Raji (cell line): Measurements from ENCODE around the gene PRR15L.

ENCODE experiments used
- POLR2A ChIP-seq: IDR thresholded peaks from 2 replicates; pipeline ENCODE4 v1.6.1; 2011; ENCODE audit warnings: low read depth, low read length, control low read depth; ENCODE audit not compliant: insufficient read depth

PRR15L gene

DNA sequence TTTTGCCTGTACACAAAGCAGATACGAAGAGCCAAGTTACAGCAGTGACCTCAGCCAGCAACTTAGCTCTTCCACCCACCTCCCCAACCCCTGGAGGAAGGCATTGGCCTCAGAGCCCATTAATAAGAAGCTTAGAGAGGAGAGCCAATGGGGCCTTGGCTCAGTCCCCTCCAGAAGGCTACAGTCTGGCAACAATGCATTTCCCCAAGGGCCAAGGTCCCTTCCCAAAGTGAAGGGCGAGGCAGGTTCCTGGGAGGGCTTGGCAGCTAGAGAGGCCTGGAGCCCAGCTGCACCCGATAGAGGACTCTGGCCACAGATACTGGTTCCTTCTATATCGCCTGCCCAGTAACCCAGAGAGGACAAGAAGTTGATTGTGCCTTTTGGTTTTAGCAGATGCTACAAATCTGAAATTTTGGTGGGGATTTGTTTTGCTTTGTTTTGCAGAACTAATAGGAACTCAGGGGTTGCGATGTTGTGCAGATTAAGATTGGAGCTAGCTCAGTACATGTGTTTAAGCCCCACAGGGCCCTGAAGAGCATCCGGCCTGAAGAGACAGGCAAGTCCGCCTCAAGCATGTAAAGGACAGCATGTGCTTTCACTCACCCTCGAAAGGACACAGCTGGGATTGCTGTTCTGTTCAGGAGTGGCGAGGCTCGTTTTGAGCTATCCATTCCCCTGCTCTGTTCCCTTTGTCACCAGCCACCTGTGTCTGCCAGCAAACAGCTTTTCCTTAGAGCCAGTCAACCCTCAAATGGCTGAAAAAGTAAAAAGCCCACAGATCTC, 28.3 kb downstream of the PRR15L start:
- no peak for TF ChIP-seq POLR2A

DNA sequence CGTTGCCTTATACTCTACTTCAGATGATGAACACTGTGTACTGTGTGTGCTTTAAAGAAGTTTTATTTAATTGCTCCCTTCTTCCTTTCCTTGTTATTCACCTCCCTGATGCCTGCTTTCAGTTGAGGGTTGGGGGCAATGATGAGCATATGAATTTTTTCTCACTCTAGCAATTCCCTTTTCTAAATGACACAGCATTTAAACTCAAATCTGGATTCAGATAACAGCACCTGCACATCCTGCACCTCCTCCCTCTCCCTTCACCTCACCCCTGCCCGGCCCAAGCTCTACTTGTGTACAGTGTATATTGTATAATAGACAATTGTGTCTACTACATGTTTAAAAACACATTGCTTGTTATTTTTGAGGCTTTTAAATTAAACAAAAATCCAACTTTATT, 29.3 kb downstream of the PRR15L start:
- TF ChIP-seq POLR2A, result no peak

DNA sequence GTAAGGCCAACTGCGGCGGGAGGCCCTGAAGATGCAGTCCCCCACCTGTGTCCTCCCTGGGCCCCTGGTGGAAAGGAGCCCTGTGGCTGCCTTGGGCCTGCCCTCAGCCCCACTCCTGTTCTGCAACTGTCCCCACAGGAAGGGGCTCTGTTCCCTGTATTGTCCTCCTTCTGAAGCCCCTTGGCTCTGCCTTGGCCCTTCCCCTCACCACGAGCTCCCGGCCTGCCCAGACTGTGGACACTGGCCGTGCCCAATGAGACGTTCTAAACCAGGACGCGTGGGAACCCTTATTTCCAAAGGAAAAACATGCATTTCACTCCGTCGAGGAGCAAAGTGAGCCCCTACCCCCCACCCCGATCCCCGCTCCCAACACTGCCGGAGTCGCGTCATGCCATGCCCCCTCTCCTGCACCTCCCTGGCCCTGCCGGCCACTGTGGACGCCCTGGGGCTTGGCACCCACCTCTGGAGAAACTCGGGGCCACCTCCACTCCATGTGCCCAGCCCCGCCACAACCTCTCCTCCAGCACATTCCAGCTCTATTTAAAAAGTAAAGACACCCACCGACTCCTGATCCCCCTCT, 29.8 kb downstream of the PRR15L start:
- no peak for TF ChIP-seq POLR2A

DNA sequence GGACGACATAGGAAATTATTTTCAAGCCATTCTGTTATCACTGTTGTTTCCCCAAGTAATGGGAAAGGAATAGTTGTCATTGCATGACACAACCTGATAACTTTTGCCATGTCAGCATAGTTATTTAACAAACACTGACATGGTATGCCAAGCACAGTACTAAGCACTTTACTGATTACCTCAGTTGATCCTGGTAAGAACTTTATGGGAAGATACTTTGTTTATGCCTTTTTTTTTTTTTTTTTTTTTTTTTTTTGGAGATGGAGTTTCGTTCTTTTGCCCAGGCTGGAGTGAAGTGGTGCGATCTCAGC, 32.0 kb downstream of the PRR15L start:
- TF ChIP-seq POLR2A, result no peak

DNA sequence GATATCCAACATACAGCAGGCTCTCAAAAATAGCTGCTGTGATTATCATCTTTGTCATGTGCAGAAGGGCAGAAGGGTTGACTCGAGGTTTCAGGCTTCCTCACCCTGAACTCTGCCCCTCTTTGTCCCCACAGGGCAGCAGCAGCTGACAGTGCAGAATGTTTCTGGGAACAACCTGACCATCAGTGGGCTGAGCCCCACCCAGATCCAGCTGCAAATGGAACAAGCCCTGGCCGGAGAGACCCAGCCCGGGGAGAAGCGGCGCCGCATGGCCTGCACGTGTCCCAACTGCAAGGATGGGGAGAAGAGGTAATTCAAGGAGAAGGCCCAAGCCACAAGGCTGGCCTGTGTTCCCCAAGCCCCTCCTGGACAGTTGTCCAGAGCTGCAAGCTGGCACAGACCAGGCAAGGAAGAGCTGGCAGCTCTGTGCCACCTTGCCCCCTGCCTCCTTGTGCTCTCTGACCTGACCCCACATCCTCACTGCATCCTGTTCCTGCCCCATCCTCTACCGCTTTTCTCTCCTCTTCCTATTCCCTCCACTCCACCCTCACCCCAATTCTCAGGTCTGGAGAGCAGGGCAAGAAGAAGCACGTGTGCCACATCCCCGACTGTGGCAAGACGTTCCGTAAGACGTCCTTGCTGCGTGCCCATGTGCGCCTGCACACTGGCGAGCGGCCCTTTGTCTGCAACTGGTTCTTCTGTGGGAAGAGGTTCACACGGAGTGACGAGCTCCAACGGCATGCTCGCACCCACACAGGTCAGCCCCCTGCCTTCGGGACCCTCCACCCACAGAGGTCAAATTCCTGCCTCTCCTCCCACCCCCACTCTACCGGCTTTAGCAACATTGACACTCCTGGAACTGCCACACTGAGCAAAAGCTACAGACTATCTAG, 32.7 kb downstream of the PRR15L start:
- TF ChIP-seq POLR2A, result no peak

DNA sequence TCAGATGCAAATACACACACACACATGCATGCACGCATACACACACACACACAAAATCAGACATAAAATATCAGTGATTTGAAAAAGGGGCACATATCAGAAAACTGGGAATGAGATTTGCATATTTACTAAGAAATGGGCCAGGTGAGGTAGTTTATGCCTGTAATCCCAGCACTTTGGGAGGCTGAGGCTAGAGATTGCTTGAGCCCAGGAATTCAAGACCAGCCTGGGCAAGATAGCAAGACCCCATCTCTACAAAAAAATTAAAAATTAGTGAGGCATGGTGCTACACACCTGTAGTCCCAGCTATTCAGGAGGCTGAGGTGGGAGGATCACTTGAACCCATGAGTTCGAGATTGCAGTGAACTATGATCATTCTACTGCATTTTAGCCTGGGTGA, 38.7 kb downstream of the PRR15L start:
- no peak for TF ChIP-seq POLR2A

DNA sequence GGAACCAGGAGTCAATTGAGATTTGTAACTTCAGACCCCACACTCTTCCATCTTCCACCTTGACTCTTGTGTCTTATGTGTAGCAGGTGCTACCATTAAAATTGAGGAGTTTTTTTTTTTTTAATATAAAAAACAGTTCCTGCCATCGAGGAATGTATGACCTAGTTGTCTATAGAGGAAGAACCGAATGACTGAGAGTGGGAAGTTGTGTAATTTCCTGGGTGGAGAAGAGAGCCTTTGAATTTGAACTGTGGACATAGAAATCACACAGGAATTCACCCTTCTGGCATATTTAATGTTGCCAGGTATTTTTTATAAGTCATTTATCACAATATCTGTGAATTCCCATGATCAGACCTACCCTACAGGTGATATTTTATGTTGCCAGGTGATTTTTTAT, 39.7 kb downstream of the PRR15L start:
- no peak for TF ChIP-seq POLR2A

DNA sequence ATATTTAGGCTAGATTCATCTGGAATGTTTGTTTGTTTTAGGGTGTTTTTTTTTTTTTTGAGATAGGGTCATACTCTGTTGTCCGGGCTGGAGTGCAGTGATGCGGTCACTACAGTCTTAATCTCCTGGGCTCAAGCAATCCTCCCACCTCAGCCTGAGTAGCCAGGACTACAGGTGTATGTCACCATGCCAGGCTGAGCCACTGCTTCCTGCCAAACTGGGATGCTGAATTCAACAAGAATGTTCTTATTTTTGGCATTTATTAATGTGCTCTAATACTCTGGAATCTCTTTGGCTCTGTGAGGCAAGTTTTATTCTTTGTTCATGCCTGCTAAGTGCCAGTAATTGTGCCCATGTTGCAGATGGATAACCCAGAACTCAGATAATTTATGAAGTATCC, 40.1 kb downstream of the PRR15L start:
- no peak for TF ChIP-seq POLR2A

DNA sequence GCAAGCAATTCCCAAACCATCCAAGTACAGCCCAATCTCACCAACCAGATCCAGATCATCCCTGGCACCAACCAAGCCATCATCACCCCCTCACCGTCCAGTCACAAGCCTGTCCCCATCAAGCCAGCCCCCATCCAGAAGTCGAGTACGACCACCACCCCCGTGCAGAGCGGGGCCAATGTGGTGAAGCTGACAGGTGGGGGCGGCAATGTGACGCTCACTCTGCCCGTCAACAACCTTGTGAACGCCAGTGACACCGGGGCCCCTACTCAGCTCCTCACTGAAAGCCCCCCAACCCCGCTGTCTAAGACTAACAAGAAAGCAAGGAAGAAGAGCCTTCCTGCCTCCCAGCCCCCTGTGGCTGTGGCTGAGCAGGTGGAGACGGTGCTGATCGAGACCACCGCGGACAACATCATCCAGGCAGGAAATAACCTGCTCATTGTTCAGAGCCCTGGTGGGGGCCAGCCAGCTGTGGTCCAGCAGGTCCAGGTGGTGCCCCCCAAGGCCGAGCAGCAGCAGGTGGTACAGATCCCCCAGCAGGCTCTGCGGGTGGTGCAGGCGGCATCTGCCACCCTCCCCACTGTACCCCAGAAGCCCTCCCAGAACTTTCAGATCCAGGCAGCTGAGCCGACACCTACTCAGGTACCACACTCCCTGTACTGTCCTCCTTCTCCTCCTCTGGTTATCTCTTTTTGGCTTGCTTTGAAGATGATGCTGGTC, 41.0 kb downstream of the PRR15L start:
- no peak for TF ChIP-seq POLR2A

DNA sequence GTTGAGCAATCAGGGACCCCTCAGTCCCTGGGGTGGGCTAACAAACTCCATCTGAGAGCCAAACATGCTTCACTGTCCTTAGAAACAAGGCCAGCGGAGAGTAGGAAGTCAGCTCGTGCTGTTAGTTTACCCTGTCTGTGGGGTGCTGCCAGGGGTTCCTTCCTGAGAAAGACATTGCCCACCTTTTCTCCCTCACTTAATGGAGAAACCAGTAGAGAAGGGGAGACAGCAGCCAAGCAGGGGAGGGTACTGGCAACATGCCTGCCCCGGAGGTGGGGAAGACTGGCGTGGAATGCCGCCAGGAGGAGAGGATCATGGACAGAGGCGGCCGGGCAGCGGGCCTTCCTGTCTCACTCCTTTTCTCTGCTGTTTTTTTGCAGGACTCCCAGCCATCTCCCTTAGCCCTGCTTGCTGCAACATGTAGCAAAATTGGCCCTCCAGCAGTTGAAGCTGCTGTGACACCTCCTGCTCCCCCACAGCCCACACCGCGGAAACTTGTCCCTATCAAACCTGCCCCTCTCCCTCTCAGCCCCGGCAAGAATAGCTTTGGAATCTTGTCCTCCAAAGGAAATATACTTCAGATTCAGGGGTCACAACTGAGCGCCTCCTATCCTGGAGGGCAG, 41.8 kb downstream of the PRR15L start:
- TF ChIP-seq POLR2A, result no peak

DNA sequence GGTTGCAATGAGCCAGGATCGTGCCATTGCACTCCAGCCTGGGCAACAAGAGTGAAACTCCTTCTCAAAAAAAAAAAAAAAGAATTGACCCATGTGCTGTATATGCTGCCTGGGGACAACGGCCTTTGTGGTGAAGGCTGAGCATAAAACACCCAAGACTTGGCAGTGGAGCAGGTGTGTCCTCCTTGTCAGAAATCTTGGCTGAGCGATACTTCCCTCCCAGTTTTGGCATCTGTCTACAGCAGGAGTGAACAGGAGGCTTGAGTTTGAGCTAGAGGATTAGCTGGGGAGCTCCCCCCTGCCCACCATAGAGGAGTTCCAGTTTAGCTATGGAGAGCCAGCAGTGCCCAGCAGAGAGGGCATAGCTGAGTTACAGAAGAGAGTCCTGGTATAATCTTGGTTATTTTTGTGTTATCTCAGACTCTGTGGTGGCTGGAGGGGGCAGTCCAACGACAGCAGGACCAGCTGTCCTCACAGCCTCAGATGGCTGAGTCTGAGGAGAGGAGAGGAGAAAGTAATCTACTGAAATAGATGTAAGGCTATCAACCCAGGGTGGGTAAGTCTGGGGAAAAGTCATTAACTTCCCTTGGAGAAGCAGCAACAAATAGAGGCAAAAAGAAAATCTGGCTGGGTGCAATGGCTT, 43.3 kb downstream of the PRR15L start:
- no peak for TF ChIP-seq POLR2A

DNA sequence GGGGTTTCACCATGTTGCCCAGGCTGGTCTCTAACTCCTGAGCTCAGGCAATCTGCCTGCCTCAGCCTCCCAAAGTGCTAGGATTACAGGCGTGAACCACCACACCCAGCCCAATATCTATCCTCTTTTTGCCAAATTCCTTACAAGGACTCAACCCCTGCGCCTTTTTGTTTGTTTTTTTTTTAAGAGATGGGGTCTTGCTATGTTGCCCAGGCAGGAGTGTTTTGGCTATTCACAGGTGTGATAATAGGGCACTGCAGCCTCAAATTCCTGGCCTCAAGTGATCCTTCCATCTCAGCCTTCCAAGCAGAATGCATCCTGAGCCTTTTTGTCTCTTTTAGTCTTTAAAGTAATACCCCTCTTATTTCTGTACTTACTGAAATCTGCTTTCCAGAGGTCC, 44.6 kb downstream of the PRR15L start:
- TF ChIP-seq POLR2A, result no peak

DNA sequence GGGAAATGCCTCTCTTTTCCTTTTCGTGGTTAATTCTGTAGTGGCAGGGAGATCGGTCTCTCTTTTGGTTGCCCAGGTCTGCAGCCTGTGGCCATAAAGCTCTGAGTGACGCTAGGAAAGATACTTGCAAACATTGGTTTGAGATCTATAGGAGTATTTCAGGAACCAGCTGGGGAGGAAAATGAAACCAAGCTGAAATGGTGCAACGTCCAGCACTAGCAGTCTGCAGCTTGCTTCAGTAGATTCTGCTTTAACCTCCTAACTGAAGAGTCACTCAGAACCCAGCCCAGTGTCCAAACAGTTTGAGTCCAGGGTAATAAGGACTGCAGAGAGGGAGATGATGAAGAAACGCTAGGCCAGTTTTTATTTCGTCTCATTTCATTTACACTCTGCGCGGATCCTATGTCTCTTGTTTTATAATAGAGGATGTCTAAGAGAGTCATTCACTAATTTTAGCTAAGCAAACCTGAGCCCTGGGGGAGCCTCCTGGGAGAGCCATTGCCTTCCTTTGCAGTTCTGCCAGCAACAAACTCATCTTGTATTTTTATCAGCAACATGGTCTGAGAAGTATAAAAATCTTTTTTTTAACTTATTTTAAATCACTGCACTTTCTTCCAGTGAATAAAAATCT, 49.6 kb downstream of the PRR15L start:
- TF ChIP-seq POLR2A, result no peak

DNA sequence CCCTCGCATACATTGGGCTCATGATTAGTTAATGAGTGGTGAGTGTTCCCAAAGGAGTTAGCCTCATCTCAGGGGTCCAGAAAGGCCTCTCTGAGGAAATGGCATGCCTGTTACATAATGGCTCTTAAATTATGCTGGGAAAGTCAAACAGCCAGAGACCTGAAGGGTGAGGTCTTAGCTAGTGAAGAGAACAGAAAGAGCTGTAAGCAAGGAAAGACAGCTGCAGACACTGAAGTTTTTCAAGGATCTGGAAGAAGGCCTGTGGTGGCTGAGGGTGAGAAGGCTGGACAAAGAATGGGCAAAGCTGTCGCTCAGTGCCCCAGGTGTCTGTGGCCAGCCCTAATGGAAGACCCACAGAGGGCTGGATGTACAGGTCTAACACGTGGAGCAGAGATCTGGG, 51.2 kb downstream of the PRR15L start:
- TF ChIP-seq POLR2A, result no peak
